ENCODE measurements around the gene WWTR1. TPM values are rescaled to one million over a fixed set of nuclear protein-coding genes. Genes with fewer than 3 reads are reported as not detected.
A peak's percentile ranks its signal among the peaks of the same experiment; 100 is the strongest.

Gene WWTR1
- total and polyA plus RNA-seq, 2 of the 4 experiments (the other 2 are of a cell fraction), result 38.9 to 65.3 TPM

GRCh38 chr3:149566292-149566975, 91.4 kb downstream of the WWTR1 start:
- Histone ChIP-seq H3K23ac (ENCODE audit: low read depth, low read length) (peak overlapping the region; percentile 48; the same call in 1 of the 2 replicates), H3K4ac (ENCODE audit: low read depth, low read length) (peak overlapping the region; percentile 15; the same call in 1 of the 2 replicates), H3K36me3 (ENCODE audit: control insufficient read depth, insufficient read depth, low read length) (peaks cover 6% of the 10 kb centered on the region), H2BK120ac (ENCODE audit: low read depth, low read length) (no peak overlapping the region), H2AK5ac (ENCODE audit: low read depth, low read length) (peak overlapping the region; percentile 48; the same call in 1 of the 2 replicates), H4K20me1 (ENCODE audit: insufficient read depth, low read length) (peaks cover 18% of the 10 kb centered on the region), H3K18ac (ENCODE audit: low read depth, low read length) (peak overlapping the region; percentile 38; the same call in 1 of the 2 replicates), H3K14ac (replicated peaks; ENCODE audit: low read depth, low read length) (peak overlapping the region; percentile 59), H3K79me1 (ENCODE audit: low read depth in 1 of 2, low read length in 2 of 2) (peaks cover 35 to 71% of the 10 kb centered on the region in 2 experiments), H3K4me3 (ENCODE audit: insufficient read depth, low read depth, low read length) (no peak overlapping the region), H3K9ac (ENCODE audit: low read depth, low read length) (no peak overlapping the region), H4K5ac (ENCODE audit: low read depth, low read length) (no peak overlapping the region), H2BK5ac (ENCODE audit: low read depth, low read length, poor library complexity, severe bottlenecking) (peak overlapping the region; percentile 29), H3K56ac (ENCODE audit: extremely low read depth, insufficient read depth, low read length) (no peak overlapping the region), H3K9me1 (ENCODE audit: insufficient read depth, low read length) (peaks cover 5% of the 10 kb centered on the region; the same call in 1 of the 2 replicates), H3K27ac (ENCODE audit: insufficient read depth, low read length) (no peak overlapping the region), H4K91ac (ENCODE audit: insufficient read depth, low read depth, low read length) (no peak overlapping the region), H2BK15ac (ENCODE audit: low read depth, low read length) (peak overlapping the region; percentile 83; the same call in 2 of the 3 replicates), H3K4me2 (ENCODE audit: low read depth, low read length) (no peak overlapping the region), H2AK9ac (replicated peaks; ENCODE audit: low read depth, low read length, poor library complexity) (no peak overlapping the region), H4K8ac (ENCODE audit: low read depth in 2 of 2, low read length in 2 of 2) (0 out of 4 replicates have a peak overlapping the region, but pooled peaks have one; percentile 16 to 19), H2AFZ (replicated peaks; ENCODE audit: low read length, poor library complexity) (no peak overlapping the region), H3K9me3 (ENCODE audit: control insufficient read depth, insufficient read depth, low read length) (no peaks in the 10 kb centered on the region), H3K27me3 (ENCODE audit: control insufficient read depth, insufficient read depth, low read length) (no peaks in the 10 kb centered on the region), H3K4me1 (ENCODE audit: control insufficient read depth, insufficient read depth, low read length) (peaks cover 14% of the 10 kb centered on the region), H2BK20ac (ENCODE audit: low read depth, low read length) (no peak overlapping the region)
- dilution Hi-C loops (cut with HindIII; ENCODE audit: low sequenced_read_pairs, unreplicated experiment), result no loop called here
- ATAC-seq (ENCODE audit: low read depth) (no peak), DNase-seq (peak; percentile 47)
- in situ Hi-C loops (cut with MboI; ENCODE audit: low sequenced_read_pairs), result no loop called here
- CTCF ChIA-PET, result interaction anchor here (0.5 kb wide), 1 partner anchor 88 kb away, joined by 5 read pairs; no protein-coding TSS in a partner anchor
- whole genome bisulfite sequencing, 2 experiments (ENCODE audit: extremely low coverage in 2 of 2, insufficient read length in 1 of 2), result 83% methylated on average over 1 of the region's 6 CpGs; no CpG with 5 or more reads in 1 of the 2 experiments
- no TSS peak for BruUV-seq (replicated peaks)
- POLR2A ChIA-PET (ENCODE audit: unreplicated experiment), result interaction anchor here (0.6 kb wide), 1 partner anchor 90 kb away, joined by 3 read pairs; no protein-coding TSS in a partner anchor
- intact Hi-C loops (cut with micrococcal nuclease), result no loop called here
- TF ChIP-seq MAZ (IDR thresholded peaks at IDR 0.05; ENCODE audit: borderline replicate concordance, low read depth, low read length), result no peak
- TF ChIP-seq FOS (IDR thresholded peaks at IDR 0.05; ENCODE audit: low read depth, low read length), result no peak
- no peak for TF ChIP-seq SMC3 (IDR thresholded peaks at IDR 0.05; ENCODE audit: low read depth, low read length)
- no peak for TF ChIP-seq CEBPB (IDR thresholded peaks at IDR 0.05; ENCODE audit: low read depth, low read length)
- TF ChIP-seq MAFK (IDR thresholded peaks at IDR 0.05; ENCODE audit: low read depth, low read length), result no peak
- no peak for TF ChIP-seq BHLHE40 (IDR thresholded peaks at IDR 0.05; ENCODE audit: low read depth, low read length)
- TF ChIP-seq CHD1 (IDR thresholded peaks at IDR 0.05; ENCODE audit: low read depth, low read length), result no peak

Measured in IMR-90 (cell line).